K562 (cell line): ENCODE results near the gene KLK15. TPM values are rescaled to one million over a fixed set of nuclear protein-coding genes. Genes with fewer than 3 reads are reported as not detected.

ENCODE experiments used
- CSDE1 ChIP-seq, 2 experiments: fragments of 450-650 bp; IDR thresholded peaks; 2 replicates each; pipeline ENCODE4 v1.6.1; 2016; ENCODE audit warnings: mild to moderate bottlenecking in 1 of 2
- DDX20 ChIP-seq: fragments of 450-650 bp; IDR thresholded peaks from 2 replicates; pipeline ENCODE4 v1.6.1; 2016; ENCODE audit warnings: missing genetic modification characterization, low read depth, mild to moderate bottlenecking, missing compliant biosample characterization, moderate library complexity
- HMG20A ChIP-seq: fragments of 450-650 bp; formaldehyde crosslinking; conservative IDR thresholded peaks from 2 replicates; pipeline ENCODE4 v1.4.0; 2020; ENCODE audit warnings: mild to moderate bottlenecking, mixed read lengths
- KAT8 ChIP-seq: fragments of 450-650 bp; IDR thresholded peaks from 2 replicates; pipeline ENCODE4 v1.6.1; 2016; ENCODE audit warnings: low read depth, mild to moderate bottlenecking
- MYBL2 ChIP-seq, 2 experiments: fragments of 450-650 bp in 1 of 2; sonication (generic) in 1 of 2; formaldehyde crosslinking in 1 of 2; IDR thresholded peaks; 2 replicates each; pipeline versions ENCODE4 v1.6.1 to v1.8.1; 2017 to 2022; ENCODE audit warnings: borderline replicate concordance in 1 of 2, inconsistent platforms in 1 of 2, low read depth in 1 of 2, mild to moderate bottlenecking in 1 of 2, missing genetic modification reagents in 1 of 2, moderate library complexity in 1 of 2
- NFIX ChIP-seq: fragments of 250-450 bp; sonication (Bioruptor Pico); IDR thresholded peaks from 2 replicates; pipeline ENCODE4 v1.4.0; 2020; ENCODE audit warnings: low read depth, mild to moderate bottlenecking, moderate library complexity
- RAD21 ChIP-seq, 2 experiments: fragments of 250-450 bp in 1 of 2; fragments of 450-650 bp in 1 of 2; sonication (Bioruptor Pico) in 1 of 2; formaldehyde crosslinking in 1 of 2; IDR thresholded peaks in 1 of 2; conservative IDR thresholded peaks in 1 of 2; 2 replicates each; pipeline versions ENCODE4 v1.4.0 to v1.8.0; 2020 to 2022; ENCODE audit warnings: mild to moderate bottlenecking in 2 of 2, moderate library complexity in 1 of 2
- RBM15 ChIP-seq: fragments of 200-400 bp; formaldehyde crosslinking; IDR thresholded peaks from 2 replicates; pipeline ENCODE4 v1.6.1; 2018; ENCODE audit warnings: mild to moderate bottlenecking, low read length, moderate library complexity; ENCODE audit not compliant: insufficient read depth
- SRF ChIP-seq, 2 experiments: fragments of 250-450, 450-650 bp in 1 of 2; sonication (Bioruptor Pico) in 1 of 2; sonication (generic) in 1 of 2; formaldehyde crosslinking; IDR thresholded peaks; 2 replicates each; pipeline versions ENCODE4 v1.5.0 to v1.5.1; 2020 to 2022; ENCODE audit warnings: mild to moderate bottlenecking in 1 of 2, missing genetic modification reagents in 1 of 2
- ZNF561 ChIP-seq: fragments of 450-650 bp; formaldehyde crosslinking; conservative IDR thresholded peaks from 2 replicates; pipeline ENCODE4 v1.4.0; 2020; ENCODE audit warnings: mild to moderate bottlenecking, moderate library complexity
- ZNF77 ChIP-seq: fragments of 250-450 bp; sonication (Bioruptor Pico); IDR thresholded peaks from 2 replicates; pipeline ENCODE4 v1.5.0; 2020
- polyA plus RNA-seq, 8 experiments: library from polyadenylated mRNA; depleted of rRNA in 4 of 8; stranded (reverse) in 5 of 8; unstranded in 3 of 8; fragments of >200 nt; fragmentation: Nextera tagmentation in 2 of 8; fragmentation: Illumina TruSeq in 1 of 8; extraction: Ambion mirVana in 2 of 8; extraction: Trizol in 1 of 8; gene quantifications; 2 replicates each; pipeline versions ENCODE4 v1.2.1 to v1.2.3, GENCODE V29; 2011 to 2014; ENCODE audit warnings: inconsistent platforms in 1 of 8, missing spikeins in 1 of 8
- total RNA-seq, 7 experiments: library from RNA; depleted of rRNA in 6 of 7; stranded (reverse); fragments of >200 nt in 6 of 7; fragmentation: Illumina TruSeq in 2 of 7; extraction: Trizol in 2 of 7; gene quantifications; 2 replicates each; pipeline versions ENCODE4 v1.2.1 to v1.2.3, GENCODE V29; 2011 to 2021; ENCODE audit warnings: low replicate concordance in 1 of 7
- TF ChIP-seq, protein P1 (sequence below): fragments of 250-450 bp; sonication (Bioruptor Pico); IDR thresholded peaks from 2 replicates; pipeline ENCODE4 v1.8.0; 2022; ENCODE audit warnings: inconsistent platforms, mild to moderate bottlenecking, moderate library complexity, borderline replicate concordance
- TF ChIP-seq, protein P2 (sequence below): fragments of 450-650 bp; IDR thresholded peaks from 2 replicates; pipeline ENCODE4 v1.6.1; 2016; ENCODE audit warnings: low read depth
- TF ChIP-seq, protein P3 (sequence below): fragments of 250-450 bp; sonication (Bioruptor Pico); IDR thresholded peaks from 2 replicates; pipeline ENCODE4 v1.4.0; 2020; ENCODE audit warnings: borderline replicate concordance

KLK15 gene
- total and polyA plus RNA-seq, 9 of the 15 experiments (the other 6 are each of a cell fraction or from before 2014, with no cell fraction given): not detected

DNA sequence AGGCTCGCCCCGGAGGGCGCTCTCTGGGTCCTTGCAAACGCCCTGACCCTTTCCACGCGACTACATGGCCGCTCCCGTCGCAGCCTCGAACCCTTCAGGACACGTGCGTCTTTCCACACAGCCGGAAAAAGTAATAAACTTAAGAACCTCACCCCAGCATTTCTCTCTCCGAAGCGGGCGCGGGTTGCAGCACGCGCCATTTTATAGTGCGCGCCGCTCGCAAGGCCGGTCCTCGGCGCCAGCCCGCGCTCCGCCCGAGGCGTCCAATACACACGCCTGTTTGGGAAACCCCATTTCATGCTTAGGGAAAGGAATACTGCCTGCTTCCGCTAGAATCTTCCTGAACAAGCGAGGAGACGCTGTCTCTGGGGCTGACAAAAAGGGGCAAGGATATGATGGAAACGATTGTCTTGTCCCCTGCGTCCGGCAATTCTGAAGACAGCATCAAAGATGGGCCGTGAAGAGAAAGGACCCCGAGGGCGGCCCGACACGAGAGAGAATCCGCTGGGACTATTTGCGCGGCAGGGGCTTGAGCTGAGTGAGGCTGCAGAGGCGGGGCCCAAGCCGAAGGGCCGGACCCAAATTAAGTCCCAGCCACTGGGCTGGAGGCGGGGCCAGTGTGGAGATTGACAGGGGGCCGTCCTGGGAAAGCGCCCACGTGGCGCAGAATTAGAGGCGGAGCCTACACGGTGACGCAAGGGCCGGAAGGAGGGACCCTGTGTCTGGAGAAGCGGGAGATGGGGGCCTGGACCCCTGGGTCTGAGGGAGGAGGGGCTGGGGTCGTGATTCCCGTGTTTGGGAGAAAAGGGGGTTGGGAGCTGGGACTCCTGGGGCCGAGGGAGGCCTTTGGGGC lies 28.7 kb downstream of the KLK15 start (continued):
- TF ChIP-seq, protein P1, sequence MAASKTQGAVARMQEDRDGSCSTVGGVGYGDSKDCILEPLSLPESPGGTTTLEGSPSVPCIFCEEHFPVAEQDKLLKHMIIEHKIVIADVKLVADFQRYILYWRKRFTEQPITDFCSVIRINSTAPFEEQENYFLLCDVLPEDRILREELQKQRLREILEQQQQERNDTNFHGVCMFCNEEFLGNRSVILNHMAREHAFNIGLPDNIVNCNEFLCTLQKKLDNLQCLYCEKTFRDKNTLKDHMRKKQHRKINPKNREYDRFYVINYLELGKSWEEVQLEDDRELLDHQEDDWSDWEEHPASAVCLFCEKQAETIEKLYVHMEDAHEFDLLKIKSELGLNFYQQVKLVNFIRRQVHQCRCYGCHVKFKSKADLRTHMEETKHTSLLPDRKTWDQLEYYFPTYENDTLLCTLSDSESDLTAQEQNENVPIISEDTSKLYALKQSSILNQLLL (CRISPR knock-in tag): no peak
- TF ChIP-seq RBM15 (no peak), HMG20A (CRISPR knock-in tag) (no peak), NFIX (CRISPR knock-in tag) (0 out of 2 replicates have a peak, but pooled peaks have one; percentile 27), SRF (CRISPR knock-in tag; IDR thresholded peaks at IDR 0.05) (peak in 1 of 2 experiments; percentile 67; a peak in 1 of 4 replicates), ZNF561 (CRISPR knock-in tag) (no peak), KAT8 (0 out of 2 replicates have a peak, but pooled peaks have one; percentile 55), RAD21 (CRISPR knock-in tag; conservative IDR thresholded peaks at IDR 0.05 in 1 of 2, IDR thresholded peaks at IDR 0.05 in 1 of 2) (0 out of 4 replicates have a peak, but pooled peaks of 1 of the 2 experiments have one; percentile 6), MYBL2 (IDR thresholded peaks at IDR 0.05; ENCODE audit: low read depth) (no peak; the same call in 1 of the 2 replicates), MYBL2 (CRISPR knock-in tag; IDR thresholded peaks at IDR 0.05; ENCODE audit: borderline replicate concordance) (no peak), DDX20 (tag) (no peak), ZNF77 (CRISPR knock-in tag) (no peak), CSDE1 (IDR thresholded peaks at IDR 0.05) (peak in 1 of 2 experiments; percentile 74; a peak in 2 of 4 replicates)
- TF ChIP-seq, protein P2, sequence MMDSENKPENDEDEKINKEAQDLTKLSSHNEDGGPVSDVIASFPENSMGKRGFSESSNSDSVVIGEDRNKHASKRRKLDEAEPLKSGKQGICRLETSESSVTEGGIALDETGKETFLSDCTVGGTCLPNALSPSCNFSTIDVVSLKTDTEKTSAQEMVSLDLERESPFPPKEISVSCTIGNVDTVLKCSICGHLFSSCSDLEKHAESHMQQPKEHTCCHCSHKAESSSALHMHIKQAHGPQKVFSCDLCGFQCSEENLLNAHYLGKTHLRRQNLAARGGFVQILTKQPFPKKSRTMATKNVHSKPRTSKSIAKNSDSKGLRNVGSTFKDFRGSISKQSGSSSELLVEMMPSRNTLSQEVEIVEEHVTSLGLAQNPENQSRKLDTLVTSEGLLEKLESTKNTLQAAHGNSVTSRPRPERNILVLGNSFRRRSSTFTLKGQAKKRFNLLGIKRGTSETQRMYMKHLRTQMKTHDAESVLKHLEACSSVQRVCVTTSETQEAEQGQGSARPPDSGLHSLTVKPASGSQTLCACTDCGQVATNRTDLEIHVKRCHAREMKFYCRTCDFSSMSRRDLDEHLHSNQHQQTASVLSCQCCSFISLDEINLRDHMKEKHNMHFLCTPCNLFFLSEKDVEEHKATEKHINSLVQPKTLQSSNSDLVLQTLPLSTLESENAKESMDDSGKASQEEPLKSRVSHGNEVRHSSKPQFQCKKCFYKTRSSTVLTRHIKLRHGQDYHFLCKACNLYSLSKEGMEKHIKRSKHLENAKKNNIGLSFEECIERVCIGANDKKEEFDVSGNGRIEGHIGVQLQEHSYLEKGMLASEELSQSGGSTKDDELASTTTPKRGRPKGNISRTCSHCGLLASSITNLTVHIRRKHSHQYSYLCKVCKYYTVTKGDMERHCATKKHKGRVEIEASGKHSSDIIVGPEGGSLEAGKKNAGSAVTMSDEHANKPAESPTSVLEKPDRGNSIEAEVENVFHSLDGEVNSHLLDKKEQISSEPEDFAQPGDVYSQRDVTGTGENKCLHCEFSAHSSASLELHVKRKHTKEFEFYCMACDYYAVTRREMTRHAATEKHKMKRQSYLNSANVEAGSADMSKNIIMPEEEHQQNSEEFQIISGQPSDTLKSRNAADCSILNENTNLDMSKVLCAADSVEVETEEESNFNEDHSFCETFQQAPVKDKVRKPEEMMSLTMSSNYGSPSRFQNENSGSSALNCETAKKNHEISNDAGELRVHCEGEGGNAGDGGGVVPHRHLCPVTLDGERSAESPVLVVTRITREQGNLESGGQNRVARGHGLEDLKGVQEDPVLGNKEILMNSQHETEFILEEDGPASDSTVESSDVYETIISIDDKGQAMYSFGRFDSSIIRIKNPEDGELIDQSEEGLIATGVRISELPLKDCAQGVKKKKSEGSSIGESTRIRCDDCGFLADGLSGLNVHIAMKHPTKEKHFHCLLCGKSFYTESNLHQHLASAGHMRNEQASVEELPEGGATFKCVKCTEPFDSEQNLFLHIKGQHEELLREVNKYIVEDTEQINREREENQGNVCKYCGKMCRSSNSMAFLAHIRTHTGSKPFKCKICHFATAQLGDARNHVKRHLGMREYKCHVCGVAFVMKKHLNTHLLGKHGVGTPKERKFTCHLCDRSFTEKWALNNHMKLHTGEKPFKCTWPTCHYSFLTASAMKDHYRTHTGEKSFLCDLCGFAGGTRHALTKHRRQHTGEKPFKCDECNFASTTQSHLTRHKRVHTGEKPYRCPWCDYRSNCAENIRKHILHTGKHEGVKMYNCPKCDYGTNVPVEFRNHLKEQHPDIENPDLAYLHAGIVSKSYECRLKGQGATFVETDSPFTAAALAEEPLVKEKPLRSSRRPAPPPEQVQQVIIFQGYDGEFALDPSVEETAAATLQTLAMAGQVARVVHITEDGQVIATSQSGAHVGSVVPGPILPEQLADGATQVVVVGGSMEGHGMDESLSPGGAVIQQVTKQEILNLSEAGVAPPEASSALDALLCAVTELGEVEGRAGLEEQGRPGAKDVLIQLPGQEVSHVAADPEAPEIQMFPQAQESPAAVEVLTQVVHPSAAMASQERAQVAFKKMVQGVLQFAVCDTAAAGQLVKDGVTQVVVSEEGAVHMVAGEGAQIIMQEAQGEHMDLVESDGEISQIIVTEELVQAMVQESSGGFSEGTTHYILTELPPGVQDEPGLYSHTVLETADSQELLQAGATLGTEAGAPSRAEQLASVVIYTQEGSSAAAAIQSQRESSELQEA: no peak
- TF ChIP-seq, protein P3, sequence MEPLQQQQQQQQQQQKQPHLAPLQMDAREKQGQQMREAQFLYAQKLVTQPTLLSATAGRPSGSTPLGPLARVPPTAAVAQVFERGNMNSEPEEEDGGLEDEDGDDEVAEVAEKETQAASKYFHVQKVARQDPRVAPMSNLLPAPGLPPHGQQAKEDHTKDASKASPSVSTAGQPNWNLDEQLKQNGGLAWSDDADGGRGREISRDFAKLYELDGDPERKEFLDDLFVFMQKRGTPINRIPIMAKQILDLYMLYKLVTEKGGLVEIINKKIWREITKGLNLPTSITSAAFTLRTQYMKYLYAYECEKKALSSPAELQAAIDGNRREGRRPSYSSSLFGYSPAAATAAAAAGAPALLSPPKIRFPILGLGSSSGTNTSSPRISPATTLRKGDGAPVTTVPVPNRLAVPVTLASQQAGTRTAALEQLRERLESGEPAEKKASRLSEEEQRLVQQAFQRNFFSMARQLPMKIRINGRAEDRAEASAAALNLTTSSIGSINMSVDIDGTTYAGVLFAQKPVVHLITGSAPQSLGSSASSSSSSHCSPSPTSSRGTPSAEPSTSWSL: no peak; the same call in 1 of the 2 replicates
